Stimulated activated CD4-positive, alpha-beta T cell treated with anti-CD3 and anti-CD28 coated beads, Interleukin-12 subunit alpha, Interleukin-12 subunit beta, amount 100 ng/mL, for 24 hours (primary cell): ENCODE measurements around the gene SSPN.

Experiments
- DNase-seq, 2 experiments: peaks; one replicate each; pipeline ENCODE4 v3.0.0-alpha.2; 2020; ENCODE audit warnings: low read depth in 2 of 2

SSPN gene

GRCh38 chr12:26266881-26267280 is 71.5 kb downstream of the SSPN start:
- DNase-seq, result no peak

GRCh38 chr12:26268841-26269561 is 73.6 kb downstream of the SSPN start:
- DNase-seq, result no peak

- DNase-seq, result no peak
These were observed 74.3 kb downstream of the SSPN start for GRCh38 chr12:26269562-26270284.

GRCh38 chr12:26271024-26271423 is 75.7 kb downstream of the SSPN start:
- no peak for DNase-seq

- no peak for DNase-seq
These were observed 76.6 kb downstream of the SSPN start for GRCh38 chr12:26271889-26272492.

GRCh38 chr12:26272851-26273250 is 77.5 kb downstream of the SSPN start:
- DNase-seq, result no peak

- DNase-seq, result no peak
These were observed 78.4 kb downstream of the SSPN start for GRCh38 chr12:26273811-26274210.

- DNase-seq, result peak; percentile 2 to 35
These were observed 79.3 kb downstream of the SSPN start for GRCh38 chr12:26274441-26275312.

- no peak for DNase-seq
These were observed 80.1 kb downstream of the SSPN start for GRCh38 chr12:26275313-26276131.

- DNase-seq, result no peak
These were observed 81.3 kb downstream of the SSPN start for GRCh38 chr12:26276709-26277108.

GRCh38 chr12:26277506-26278246 is 82.3 kb downstream of the SSPN start:
- DNase-seq, result no peak

- no peak for DNase-seq
These were observed 82.9 kb downstream of the SSPN start for GRCh38 chr12:26278266-26278665.

GRCh38 chr12:26278666-26279065 is 83.3 kb downstream of the SSPN start:
- no peak for DNase-seq

GRCh38 chr12:26279091-26279490 is 83.7 kb downstream of the SSPN start:
- DNase-seq, result no peak

GRCh38 chr12:26279908-26280307 is 84.5 kb downstream of the SSPN start:
- no peak for DNase-seq

GRCh38 chr12:26280869-26281268 is 85.5 kb downstream of the SSPN start:
- no peak for DNase-seq

GRCh38 chr12:26281320-26281719 is 85.9 kb downstream of the SSPN start:
- no peak for DNase-seq

GRCh38 chr12:26282339-26282940 is 87.1 kb downstream of the SSPN start:
- DNase-seq, result no peak

- no peak for DNase-seq
These were observed 87.7 kb downstream of the SSPN start for GRCh38 chr12:26283046-26283445.

- no peak for DNase-seq
These were observed 88.2 kb downstream of the SSPN start for GRCh38 chr12:26283617-26284016.
